Measurements from ENCODE around the gene CD19.

DNA sequence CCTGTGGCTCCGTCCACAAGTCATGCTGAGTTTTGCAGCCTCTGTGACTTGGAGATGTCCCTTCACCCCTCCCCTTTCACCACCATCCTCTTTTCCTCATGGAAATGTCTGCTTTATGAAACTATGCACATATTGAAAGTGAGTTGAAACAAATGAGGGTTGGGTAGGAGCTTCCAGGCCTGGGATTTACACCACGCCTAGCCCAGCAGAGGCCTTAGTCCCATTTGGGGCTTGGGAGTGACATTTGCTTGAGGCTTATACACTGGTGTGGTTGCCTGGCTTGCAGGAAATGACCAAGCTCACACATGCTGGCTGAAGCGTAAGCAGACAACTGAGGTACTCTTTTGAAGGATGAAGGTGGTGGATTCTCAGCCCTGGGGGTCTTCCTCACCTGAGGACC is 32.3 kb downstream of the CD19 start:
- TF ChIP-seq CTCF (IDR thresholded peaks at IDR 0.05) = no peak
- TF ChIP-seq POLR2A (IDR thresholded peaks at IDR 0.05) = no peak
- no peak for TF ChIP-seq EP300 (IDR thresholded peaks at IDR 0.05)
